GM19438 (cell line): ENCODE measurements around the gene ICAM1.
A peak's percentile ranks its signal among the peaks of the same experiment; 100 is the strongest.

Experiments used
- ATAC-seq: cut with Tn5 transposase; IDR thresholded peaks from one replicate; pipeline ENCODE4 v1.9.1; 2021; ENCODE audit warnings: low read depth; ENCODE audit not compliant: unreplicated experiment

Gene ICAM1

DNA sequence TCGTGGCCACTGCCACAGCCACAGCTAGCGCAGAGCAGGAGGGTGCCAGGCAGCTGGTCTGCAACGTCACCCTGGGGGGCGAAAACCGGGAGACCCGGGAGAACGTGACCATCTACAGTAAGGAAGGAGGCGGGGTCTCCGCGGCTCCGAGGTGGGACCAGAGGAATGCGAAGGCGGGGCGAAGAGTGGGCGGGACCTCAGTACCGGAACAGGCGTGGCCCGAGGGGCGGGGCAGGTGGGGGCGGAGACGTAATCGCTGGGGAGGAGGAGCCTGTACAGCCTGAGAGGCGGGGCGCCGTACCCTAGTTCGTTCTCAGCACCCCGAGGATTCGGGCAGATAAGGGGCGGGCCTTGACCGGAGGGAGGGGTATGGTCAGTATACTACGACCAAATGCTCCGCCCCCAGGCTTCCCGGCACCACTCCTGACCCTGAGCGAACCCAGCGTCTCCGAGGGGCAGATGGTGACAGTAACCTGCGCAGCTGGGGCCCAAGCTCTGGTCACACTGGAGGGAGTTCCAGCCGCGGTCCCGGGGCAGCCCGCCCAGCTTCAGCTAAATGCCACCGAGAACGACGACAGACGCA, 21.4 kb downstream of the ICAM1 start:
- peak; percentile 47 for ATAC-seq

DNA sequence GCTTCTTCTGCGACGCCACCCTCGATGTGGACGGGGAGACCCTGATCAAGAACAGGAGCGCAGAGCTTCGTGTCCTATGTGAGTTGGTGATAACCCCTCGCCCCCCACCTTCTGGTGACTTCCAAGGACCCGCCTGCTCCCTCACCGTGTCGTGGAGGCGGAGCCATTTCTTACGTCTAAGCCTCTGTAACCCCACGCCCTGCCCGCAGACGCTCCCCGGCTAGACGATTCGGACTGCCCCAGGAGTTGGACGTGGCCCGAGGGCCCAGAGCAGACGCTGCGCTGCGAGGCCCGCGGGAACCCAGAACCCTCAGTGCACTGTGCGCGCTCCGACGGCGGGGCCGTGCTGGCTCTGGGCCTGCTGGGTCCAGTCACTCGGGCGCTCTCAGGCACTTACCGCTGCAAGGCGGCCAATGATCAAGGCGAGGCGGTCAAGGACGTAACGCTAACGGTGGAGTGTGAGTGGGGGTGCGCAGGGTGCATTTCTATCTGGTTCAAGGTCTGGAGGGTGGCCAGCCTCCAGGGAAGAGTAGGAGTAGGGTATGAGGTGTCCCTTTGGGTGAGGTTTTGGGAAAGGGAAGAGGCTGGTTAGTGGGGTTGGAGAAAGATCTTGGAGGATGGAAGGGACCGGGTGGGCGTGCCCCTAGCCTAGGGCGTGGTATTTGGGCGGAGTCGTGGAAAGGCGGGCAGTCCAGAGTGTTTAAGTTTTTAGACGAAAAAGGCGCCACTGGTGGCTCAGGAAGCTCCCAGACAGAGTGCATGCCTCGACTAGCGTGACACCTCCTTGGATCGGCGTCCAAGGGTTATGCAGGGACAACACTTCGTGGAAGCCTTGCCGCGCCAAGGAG, 22.1 kb downstream of the ICAM1 start:
- no peak for ATAC-seq

DNA sequence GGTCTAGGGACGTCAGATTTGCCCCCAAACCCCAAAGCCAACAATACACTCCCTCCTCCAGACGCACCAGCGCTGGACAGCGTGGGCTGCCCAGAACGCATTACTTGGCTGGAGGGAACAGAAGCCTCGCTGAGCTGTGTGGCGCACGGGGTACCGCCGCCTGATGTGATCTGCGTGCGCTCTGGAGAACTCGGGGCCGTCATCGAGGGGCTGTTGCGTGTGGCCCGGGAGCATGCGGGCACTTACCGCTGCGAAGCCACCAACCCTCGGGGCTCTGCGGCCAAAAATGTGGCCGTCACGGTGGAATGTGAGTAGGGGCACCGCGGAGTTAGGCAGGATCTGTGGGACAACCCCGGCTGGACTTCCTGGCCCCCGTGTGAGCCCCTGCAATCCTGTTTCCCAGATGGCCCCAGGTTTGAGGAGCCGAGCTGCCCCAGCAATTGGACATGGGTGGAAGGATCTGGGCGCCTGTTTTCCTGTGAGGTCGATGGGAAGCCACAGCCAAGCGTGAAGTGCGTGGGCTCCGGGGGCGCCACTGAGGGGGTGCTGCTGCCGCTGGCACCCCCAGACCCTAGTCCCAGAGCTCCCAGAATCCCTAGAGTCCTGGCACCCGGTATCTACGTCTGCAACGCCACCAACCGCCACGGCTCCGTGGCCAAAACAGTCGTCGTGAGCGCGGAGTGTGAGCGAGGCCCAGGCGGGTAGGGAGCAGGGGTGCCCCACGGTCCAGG, 22.9 kb downstream of the ICAM1 start:
- ATAC-seq: no peak

DNA sequence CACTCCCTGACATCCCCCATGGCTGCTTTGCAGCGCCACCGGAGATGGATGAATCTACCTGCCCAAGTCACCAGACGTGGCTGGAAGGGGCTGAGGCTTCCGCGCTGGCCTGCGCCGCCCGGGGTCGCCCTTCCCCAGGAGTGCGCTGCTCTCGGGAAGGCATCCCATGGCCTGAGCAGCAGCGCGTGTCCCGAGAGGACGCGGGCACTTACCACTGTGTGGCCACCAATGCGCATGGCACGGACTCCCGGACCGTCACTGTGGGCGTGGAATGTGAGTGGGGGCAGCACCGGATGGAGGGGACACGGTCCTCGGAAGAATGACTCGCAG, 23.4 kb downstream of the ICAM1 start:
- ATAC-seq: no peak

DNA sequence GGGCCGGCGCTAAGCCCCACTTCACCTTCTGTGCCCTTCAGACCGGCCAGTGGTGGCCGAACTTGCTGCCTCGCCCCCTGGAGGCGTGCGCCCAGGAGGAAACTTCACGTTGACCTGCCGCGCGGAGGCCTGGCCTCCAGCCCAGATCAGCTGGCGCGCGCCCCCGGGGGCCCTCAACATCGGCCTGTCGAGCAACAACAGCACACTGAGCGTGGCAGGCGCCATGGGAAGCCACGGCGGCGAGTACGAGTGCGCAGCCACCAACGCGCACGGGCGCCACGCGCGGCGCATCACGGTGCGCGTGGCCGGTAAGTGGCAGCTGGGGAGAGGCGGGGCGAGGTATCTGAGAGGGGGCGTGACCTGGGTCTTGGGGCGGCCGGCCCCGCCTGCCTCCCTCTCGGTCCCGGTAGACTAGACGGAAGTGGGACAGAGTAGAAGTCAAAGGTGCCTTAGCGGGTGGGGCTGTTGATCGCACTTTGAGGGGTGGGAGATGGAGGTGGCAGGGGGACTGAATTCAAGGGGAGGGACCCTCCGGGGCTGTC, 24.5 kb downstream of the ICAM1 start:
- ATAC-seq: no peak

DNA sequence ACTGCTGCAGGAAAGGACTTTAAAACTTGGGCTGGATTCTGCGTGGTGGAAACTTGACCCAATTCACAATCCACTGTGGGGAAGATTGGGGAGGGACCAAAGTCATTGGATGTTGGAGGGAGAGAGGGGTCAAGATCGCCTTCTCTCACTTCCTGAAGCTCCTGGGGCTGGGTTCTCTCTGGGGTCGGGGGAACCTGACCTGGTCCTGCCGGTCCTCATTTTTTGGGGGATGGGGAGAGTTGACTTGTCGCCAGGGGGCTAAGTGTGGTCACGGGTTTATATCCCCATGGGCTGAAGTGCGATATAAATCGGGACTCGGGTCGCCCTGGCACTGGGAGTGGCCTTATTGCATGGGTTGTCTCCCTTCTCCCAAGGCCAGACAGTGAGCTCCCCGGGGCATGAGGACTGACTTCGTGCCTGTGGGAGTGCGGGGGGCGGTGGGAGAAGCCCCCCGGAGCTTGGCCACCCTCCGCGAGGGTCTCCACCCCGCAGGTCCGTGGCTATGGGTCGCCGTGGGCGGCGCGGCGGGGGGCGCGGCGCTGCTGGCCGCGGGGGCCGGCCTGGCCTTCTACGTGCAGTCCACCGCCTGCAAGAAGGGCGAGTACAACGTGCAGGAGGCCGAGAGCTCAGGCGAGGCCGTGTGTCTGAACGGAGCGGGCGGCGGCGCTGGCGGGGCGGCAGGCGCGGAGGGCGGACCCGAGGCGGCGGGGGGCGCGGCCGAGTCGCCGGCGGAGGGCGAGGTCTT, 25.1 kb downstream of the ICAM1 start:
- ATAC-seq: no peak

DNA sequence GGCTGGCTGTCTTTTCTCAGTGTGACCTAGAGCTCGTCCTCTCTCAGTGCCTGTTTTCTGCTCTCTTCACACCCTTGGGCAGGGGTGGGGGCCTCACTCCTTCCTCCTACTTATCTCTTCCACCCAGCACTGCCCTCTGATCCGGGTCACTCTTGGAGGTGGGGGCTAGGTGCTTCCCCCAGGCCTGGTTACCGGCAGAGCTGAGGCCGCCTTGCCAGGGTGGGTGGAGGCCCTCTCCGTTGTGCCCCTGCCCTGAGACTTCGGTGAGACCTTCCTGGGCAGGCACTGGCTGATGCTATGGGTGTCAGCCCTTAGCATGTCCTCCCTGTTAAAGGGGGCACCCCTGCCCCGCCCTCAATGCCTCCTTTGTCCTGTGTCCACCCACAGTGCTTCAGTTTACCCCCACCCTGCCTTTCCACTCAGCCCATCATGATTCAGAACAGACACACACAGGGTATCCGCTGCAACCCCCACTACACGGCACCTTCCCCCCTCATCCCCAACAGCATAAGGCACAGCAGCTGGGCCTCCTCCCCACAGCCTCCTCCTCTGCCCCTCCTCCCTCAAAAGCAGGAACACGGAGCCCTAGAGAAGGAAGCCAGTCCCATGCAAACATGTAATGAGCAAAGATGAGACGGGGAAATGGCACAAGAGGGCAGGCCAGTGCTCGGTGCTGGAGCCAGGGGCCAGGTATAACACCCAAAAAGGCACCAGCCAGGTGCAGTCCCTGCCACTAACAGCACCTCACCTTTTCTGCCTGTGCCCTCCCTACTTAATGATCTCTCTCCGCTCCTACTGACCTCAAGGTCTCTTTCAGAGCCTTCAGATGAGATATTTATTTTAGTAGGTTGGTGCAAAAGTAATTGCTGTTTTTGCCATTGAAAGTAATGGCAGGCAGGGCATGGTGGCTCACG, 28.9 kb downstream of the ICAM1 start:
- ATAC-seq: no peak

DNA sequence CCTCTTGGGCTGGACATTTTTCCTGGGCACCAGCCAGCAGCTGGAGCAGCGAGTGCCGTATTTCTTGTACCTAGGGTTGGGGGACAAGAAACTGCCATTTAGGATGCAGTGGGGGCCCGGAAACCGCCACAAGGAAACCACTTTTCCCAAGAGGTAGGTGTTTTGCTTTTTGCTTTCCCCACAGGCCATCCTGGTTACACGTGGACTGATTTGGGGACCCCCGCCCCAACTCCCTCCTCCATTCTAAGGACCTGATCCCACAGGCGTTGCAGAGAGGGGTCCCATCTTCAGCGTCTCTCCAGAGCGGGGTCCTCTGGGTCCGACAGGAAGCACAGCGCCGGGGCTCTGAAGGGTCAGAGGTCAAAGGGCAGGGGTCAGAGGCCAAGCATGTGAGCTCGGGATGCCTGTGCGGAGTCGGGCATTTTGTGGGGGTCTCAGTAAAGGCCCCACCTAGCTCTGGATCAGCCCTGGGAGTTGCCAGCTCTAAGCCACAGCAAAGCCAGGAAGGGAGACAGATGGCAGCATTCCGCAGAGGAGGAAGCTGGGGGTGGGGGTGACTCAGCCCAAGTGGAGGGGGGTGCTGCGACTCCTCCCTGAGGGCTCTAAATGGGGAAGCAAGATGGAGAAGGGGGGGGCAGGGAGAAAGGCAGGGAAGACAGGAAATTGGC, 34.4 kb downstream of the ICAM1 start:
- ATAC-seq: no peak

DNA sequence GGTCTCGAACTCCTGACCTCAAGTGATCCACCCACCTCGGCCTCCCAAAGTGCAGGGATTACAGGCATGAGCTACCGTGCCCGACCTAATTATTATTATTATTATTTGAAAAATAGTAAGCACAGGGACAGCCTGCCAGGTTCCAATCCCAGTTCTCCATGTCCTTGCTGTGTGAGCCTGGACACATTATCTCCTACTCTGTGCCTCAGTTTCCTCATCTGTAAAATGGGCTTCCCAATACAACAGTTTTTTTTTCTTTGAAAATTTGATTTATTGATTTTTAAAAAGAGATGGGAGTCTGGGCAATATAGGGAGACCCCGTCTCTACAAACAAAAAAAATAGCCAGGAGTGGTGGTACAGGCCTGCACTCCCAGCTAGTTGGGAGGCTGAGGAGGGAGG, 35.4 kb downstream of the ICAM1 start:
- no peak for ATAC-seq

DNA sequence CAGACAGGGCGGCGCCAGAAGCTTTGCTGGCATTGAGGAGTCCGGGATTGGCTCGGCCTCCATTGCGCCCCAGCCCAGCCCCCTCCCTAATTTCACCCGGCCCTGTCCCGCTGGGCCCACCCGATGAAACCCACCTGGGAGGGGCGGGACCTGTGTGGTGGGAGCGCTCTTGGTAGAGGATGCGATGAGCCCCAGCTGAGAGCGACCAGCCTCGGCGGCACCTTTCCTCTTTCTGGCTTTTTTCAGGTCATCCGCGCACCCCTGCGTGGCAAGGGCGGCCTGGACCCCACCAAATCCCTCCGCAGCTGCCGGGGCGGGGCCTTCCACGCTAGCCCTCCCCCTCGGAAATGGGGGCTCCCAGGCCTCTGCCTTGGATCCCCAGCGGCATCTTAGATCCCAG, 38.5 kb downstream of the ICAM1 start, which contains the start of gene ZGLP1:
TSS of gene ZGLP1 (minus strand) at position 393 of the 400 bp plus-strand sequence.
- ATAC-seq: no peak

DNA sequence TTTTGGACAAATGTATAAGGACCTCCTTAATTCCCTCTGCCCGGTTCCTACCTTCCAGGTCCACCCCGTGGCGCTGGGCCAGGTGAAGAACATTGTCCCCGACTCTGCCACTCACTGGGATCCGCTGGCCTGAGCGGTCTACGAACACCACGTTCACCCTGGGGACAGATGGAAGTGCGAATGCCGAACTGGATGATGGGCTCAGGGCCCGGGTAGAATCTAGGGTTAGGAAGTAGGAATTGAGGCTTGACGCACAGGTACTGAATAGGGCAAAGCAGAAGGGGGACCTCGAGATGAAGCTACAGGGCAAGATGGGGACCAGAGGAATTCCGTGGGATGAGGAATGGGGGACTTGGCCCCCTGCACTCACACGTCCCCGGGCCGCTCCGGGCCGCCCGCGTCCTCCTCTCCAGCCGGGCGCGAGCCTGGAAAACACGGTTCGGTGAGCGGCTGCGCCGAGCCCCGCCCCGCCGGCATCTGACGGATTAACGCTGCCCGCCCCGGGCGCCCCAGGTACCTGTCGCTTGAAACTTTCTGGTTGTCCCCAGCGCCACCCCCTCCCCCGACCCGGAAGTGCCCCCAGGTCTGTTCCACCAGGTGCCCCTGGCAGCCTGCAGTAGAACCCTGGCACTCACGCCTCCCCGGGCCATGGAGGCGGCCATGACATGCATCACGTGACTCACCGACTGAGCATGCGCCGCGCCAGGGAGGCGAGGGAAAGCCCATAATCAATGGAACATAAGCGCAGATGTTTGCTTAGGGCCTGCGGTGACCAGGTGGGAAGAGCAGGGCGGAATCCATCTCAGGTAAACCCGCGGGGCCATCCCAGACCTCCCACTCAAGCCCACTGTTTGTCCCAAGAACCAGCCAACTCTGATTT, 44.7 kb downstream of the ICAM1 start, which contains the start of gene FDX2:
TSS of gene FDX2 (minus strand) at position 681 of the 880 bp plus-strand sequence. CDS start at position 662, 19 bp downstream.
- no peak for ATAC-seq

DNA sequence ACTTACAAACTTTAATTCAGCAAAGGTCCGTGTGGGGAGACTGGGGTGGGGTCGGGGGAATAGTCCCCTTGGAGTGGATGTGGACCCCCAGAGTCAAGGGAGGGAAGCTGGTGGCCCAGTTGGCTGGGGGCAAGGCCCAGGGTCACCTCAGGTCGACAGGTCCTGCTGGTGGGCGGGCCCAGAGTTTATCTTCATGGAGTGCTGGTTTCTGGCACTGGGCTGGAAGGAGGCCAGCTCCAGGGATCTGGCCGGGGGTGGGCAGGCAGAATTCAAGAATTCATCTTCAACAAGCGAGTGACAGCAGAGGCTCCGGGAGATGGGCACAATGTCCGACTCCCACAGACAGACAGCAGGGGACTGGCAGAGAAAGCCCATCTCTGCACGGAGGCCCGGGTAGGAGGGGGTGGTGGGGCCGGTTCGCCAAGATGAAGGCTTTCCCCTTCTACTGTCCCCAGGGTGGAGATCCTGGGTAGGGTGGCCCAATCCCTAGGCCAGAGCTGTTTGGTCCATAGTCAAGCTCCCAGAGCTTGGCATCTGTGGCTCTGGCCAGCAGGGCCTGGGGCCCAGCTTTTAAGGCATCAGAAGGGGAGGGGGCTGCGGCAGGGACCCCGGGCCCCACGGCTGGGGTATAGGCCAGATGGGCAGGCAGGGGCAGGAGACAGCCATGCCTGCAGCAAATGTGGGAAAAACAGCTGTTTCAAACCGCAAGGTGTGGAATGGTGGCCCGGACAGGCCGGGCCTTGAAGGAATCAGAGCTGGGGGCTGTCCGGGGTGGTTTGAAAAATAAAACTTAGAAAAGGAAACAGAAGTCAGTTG, 45.5 kb downstream of the ICAM1 start:
- ATAC-seq: no peak

DNA sequence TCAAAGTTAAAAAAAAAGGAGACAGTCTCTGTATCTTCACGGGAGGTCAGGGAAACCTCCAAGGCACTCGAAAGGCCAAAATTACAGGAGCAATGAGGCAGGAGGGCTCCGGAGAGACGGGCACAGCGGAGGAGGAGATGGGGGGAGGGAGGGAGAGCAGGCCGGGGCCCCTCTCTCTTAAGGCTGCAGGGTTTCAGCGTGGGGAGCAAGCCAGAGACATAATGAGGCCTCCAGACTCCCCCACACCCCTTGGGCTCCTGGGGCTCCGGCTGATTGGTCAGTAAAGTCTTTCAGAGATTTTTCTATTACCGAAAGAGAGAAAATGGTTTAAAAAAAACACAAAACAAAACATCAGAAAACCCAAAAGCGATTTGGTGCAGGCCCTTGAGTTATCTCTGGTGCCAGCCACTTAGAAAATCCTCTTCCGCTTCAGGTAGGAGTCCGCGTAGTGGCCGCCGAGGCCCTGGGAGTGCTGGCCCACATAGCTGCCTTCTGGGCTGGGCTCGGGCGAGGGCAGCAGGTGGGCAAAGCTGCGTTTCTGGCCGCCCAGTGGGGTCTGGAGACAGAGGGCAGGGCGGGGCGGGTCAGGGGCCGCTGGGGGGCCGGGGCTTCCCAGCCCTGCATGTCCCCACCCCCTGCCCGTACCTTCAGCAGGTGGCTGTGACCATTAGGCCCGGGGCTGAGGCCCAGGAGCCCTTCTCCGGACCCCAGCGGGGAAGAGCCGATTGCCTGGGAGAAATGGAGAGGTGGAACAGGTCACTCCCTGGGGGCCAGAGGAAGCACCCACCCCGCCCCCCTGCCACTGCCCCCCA, 46.3 kb downstream of the ICAM1 start:
- no peak for ATAC-seq

DNA sequence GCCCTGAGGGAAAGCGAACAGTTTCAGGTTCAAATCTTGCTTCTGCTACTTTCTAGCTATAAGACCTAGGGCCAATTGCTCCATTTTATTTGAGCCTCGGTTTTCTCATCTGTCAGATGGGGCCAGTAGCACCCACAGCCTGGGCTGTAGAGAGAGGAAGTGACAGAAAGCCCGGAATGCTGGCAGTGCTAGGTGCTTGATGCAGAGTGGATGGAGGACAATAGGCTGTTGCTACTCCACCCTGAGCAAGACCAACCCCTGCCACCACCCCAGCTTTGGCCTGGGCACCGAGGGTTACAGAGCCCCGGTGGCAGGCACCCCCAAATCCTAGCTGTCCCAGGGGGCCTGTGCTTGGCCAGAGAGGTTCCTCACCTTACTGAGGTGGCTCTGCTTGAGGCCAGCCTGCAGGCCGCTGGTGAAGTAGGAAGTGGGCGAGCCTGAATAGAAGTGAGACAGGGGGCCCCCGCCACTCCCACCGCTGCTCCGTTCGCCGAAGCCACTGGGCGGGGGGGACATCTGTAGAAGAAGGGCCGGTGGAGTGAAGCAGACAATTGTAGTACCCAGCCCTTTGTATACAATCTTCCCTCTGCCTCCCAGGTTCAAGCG, 47.0 kb downstream of the ICAM1 start:
- no peak for ATAC-seq

DNA sequence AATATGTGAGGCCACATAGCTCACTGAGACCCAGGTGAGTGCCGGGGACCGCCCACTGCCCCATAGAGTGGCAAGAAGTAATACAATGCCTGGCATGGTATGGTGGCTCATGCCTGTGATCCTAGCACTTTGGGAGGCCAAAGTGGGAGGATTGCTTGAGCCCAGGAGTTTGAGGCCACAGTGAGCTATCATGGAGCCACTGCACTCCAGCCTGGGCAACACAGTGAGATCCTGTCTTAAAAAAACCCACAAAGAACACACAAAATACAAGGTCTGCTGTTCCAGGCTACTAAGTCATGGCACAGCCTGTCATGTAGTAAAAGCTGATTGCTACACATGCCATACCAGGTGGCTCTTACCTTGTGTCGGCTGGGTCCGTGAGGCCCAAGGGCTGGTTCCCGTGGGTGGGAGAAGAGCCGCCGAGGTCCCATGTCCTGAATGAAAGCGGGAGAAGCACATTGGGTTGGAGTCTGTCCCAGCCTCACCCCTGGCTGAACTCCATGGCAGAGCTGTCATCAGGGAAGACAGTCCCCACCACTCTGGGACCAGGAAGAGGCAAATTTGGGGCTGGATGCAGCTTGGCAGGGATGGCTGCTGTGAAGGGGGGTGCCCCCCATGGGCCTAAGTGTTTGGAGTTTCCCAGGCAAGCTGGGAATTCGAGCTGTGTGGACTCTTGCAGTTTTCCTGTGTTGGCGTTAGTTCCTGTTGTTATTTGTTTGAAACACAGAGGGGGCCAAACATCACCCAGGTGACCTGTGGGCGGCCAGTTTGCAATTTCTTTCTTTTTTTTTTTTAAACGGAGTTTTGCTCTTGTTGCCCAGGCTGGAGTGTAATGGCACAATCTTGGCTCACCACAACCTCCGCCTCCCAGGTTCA, 48.1 kb downstream of the ICAM1 start:
- ATAC-seq: no peak
